HepG2 (cell line): ENCODE measurements around the gene KCNJ8. TPM values are rescaled to one million over a fixed set of nuclear protein-coding genes. Genes with fewer than 3 reads are reported as not detected.

ENCODE experiments used
- ATAC-seq: fragments of 200-7000 bp; cut with Tn5 transposase; 3 replicates; pipeline ENCODE4 v1.9.1; 2020; ENCODE audit warnings: mild to moderate bottlenecking, moderate library complexity
- BruUV-seq: library from RNA; stranded (reverse); fragments of 400-500 nt; replicated peaks from 2 replicates; lab custom pipeline; 2021; lab: Mats Ljungman, UMichigan
- CTCF ChIA-PET: fragments of 300-600 bp; formaldehyde crosslinking; extraction: SDS; loops from one replicate; lab custom pipeline; 2021; ENCODE audit warnings: low total read pairs, inconsistent platforms, low intra/inter-chr PET ratio; lab: Yijun Ruan, JAX
- POLR2A ChIA-PET: fragments of 350-600 bp; sonication (Branson Sonifier 250); formaldehyde crosslinking; loops from one replicate; lab custom pipeline; 2020; ENCODE audit warnings: antibody characterized with exemption, inconsistent platforms; lab: Yijun Ruan, JAX
- DNase-seq: peaks from one replicate; pipeline ENCODE4 v3.0.0-alpha.2; 2015; ENCODE audit warnings: low spot score
- FAIRE-seq: peaks from 3 replicates; lab custom pipeline; 2011; peaks lifted over from hg19 to GRCh38; lab: Jason Lieb, UNC
- H2AFZ ChIP-seq: one replicate; pipeline ENCODE4 v1.6.1; 2011; ENCODE audit warnings: low read length, inconsistent platforms
- H3K27ac ChIP-seq: fragments of 300-600 bp; 3 replicates; pipeline ENCODE4 v1.8.0; 2011; ENCODE audit warnings: mixed run types, mild to moderate bottlenecking, mixed read lengths, low read length, inconsistent platforms; ENCODE audit not compliant: insufficient read depth; ENCODE audit errors: extremely low read length
- H3K27me3 ChIP-seq, 2 experiments: fragments of 200-600 bp in 1 of 2; 2 replicates in 1 of 2; 3 replicates in 1 of 2; pipeline versions ENCODE4 v1.6.0 to v1.8.0; 2011; ENCODE audit warnings: low read length in 2 of 2, mild to moderate bottlenecking in 2 of 2, moderate library complexity in 2 of 2, inconsistent platforms in 1 of 2; ENCODE audit not compliant: insufficient read depth in 2 of 2, control insufficient read depth in 1 of 2
- H3K36me3 ChIP-seq, 2 experiments: fragments of 200-600 bp in 1 of 2; replicated peaks in 1 of 2; 2 replicates in 1 of 2; 3 replicates in 1 of 2; pipeline versions ENCODE4 v1.5.1 to v1.8.0; 2011; ENCODE audit warnings: low read length in 2 of 2, inconsistent platforms in 1 of 2; ENCODE audit not compliant: insufficient read depth in 2 of 2, control insufficient read depth in 1 of 2
- H3K4me1 ChIP-seq: 2 replicates; pipeline ENCODE4 v1.5.1; 2012; ENCODE audit warnings: low read length, inconsistent platforms; ENCODE audit not compliant: insufficient read depth
- H3K4me2 ChIP-seq: 2 replicates; pipeline ENCODE4 v1.6.0; 2011; ENCODE audit warnings: low read depth, low read length, inconsistent platforms
- H3K4me3 ChIP-seq, 3 experiments: fragments of 200-600 bp in 1 of 3; sonication (generic), shearing (Covaris generic) in 1 of 3; replicated peaks in 1 of 3; 2 replicates each; pipeline ENCODE4 v1.5.1; 2011 to 2016; ENCODE audit warnings: low read length in 3 of 3, inconsistent platforms in 2 of 3, low read depth in 2 of 3, mild to moderate bottlenecking in 2 of 3, control low read depth in 1 of 3, mixed read lengths in 1 of 3; ENCODE audit not compliant: insufficient read depth in 1 of 3
- H3K79me2 ChIP-seq: one replicate; pipeline ENCODE4 v1.6.1; 2011; ENCODE audit warnings: low read length, inconsistent platforms; ENCODE audit not compliant: insufficient read depth
- H3K9ac ChIP-seq: 2 replicates; pipeline ENCODE4 v1.6.0; 2011; ENCODE audit warnings: mild to moderate bottlenecking, low read depth, low read length, inconsistent platforms; ENCODE audit not compliant: insufficient read depth
- H3K9me3 ChIP-seq: 2 replicates; pipeline ENCODE4 v1.5.1; 2012; ENCODE audit warnings: mild to moderate bottlenecking, low read length
- H4K20me1 ChIP-seq: 2 replicates; pipeline ENCODE4 v1.6.0; 2011; ENCODE audit warnings: inconsistent platforms, mild to moderate bottlenecking, low read length, moderate library complexity; ENCODE audit not compliant: insufficient read depth
- ARNT2 ChIP-seq: sonication (generic); formaldehyde crosslinking; IDR thresholded peaks from 2 replicates; pipeline ENCODE4 v1.8.0; 2022; ENCODE audit warnings: mild to moderate bottlenecking, low read depth, missing genetic modification reagents, moderate library complexity
- BCL3 ChIP-seq: sonication (generic); formaldehyde crosslinking; IDR thresholded peaks from 2 replicates; pipeline ENCODE4 v1.5.1; 2020; ENCODE audit warnings: mild to moderate bottlenecking, missing genetic modification reagents, moderate library complexity
- CBX2 ChIP-seq, 2 experiments: fragments of 200-600 bp in 1 of 2; sonication (generic); formaldehyde crosslinking in 1 of 2; IDR thresholded peaks; 2 replicates each; pipeline versions ENCODE4 v1.7.0 to v1.8.1; 2018 to 2022; ENCODE audit warnings: low read depth in 2 of 2, low read length in 1 of 2, mild to moderate bottlenecking in 1 of 2, missing genetic modification reagents in 1 of 2
- MTF2 ChIP-seq: sonication (generic); formaldehyde crosslinking; IDR thresholded peaks from 2 replicates; pipeline ENCODE4 v1.5.0; 2020; ENCODE audit warnings: missing genetic modification reagents, borderline replicate concordance
- NKX3-1 ChIP-seq: sonication (generic); formaldehyde crosslinking; IDR thresholded peaks from 2 replicates; pipeline ENCODE4 v1.5.0; 2020; ENCODE audit warnings: missing genetic modification reagents
- NONO ChIP-seq, 2 experiments: fragments of 450-650 bp in 1 of 2; sonication (generic) in 1 of 2; formaldehyde crosslinking in 1 of 2; IDR thresholded peaks in 1 of 2; conservative IDR thresholded peaks in 1 of 2; 2 replicates each; pipeline versions ENCODE4 v1.6.1 to v1.8.0; 2017 to 2022; ENCODE audit warnings: mild to moderate bottlenecking in 1 of 2, missing genetic modification reagents in 1 of 2, moderate library complexity in 1 of 2
- NR0B2 ChIP-seq: sonication (generic); formaldehyde crosslinking; IDR thresholded peaks from 2 replicates; pipeline ENCODE4 v1.4.0; 2020; ENCODE audit warnings: mild to moderate bottlenecking, missing genetic modification reagents
- NR1H2 ChIP-seq: sonication (generic); formaldehyde crosslinking; IDR thresholded peaks from 2 replicates; pipeline ENCODE4 v1.8.1; 2022; ENCODE audit warnings: low read depth, missing genetic modification reagents, borderline replicate concordance
- PATZ1 ChIP-seq: sonication (generic); formaldehyde crosslinking; IDR thresholded peaks from 2 replicates; pipeline ENCODE4 v1.4.0; 2020; ENCODE audit warnings: missing genetic modification reagents
- RNF2 ChIP-seq: fragments of 450-650 bp; conservative IDR thresholded peaks from 2 replicates; pipeline ENCODE4 v1.6.1; 2016; ENCODE audit warnings: low read depth
- YEATS2 ChIP-seq: sonication (generic); formaldehyde crosslinking; IDR thresholded peaks from 2 replicates; pipeline ENCODE4 v1.4.0; 2020; ENCODE audit warnings: missing genetic modification reagents, borderline replicate concordance
- ZNF33A ChIP-seq: sonication (generic); formaldehyde crosslinking; IDR thresholded peaks from 2 replicates; pipeline ENCODE4 v1.5.1; 2020; ENCODE audit warnings: missing genetic modification reagents, mild to moderate bottlenecking, moderate library complexity, borderline replicate concordance
- ZNF343 ChIP-seq: sonication (generic); formaldehyde crosslinking; IDR thresholded peaks from 2 replicates; pipeline ENCODE4 v1.4.0; 2020; ENCODE audit warnings: mild to moderate bottlenecking, missing genetic modification reagents
- ZNF430 ChIP-seq: sonication (generic); formaldehyde crosslinking; IDR thresholded peaks from 2 replicates; pipeline ENCODE4 v1.9.0; 2021; ENCODE audit warnings: mild to moderate bottlenecking, missing genetic modification reagents
- WGBS: methylation state at CpG from one replicate; pipeline ENCODE4 v1.1.6; 2017; ENCODE audit warnings: low lambda C conversion rate; 5-methylcytosine and 5-hydroxymethylcytosine counted together
- in situ Hi-C: cut with HindIII; loops from 2 replicates; pipeline ENCODE4 v1.10.0; 2017; ENCODE audit warnings: low pct_unique_long_range_greater_than_20kb; ENCODE audit not compliant: extremely low pct_ligation_motif_present
- intact Hi-C: fragments of 100-400 bp; cut with micrococcal nuclease; formaldehyde crosslinking; loops from one replicate; pipeline ENCODE4 v1.10.0; 2022; ENCODE audit not compliant: unreplicated experiment
- polyA plus RNA-seq, 8 experiments: library from polyadenylated mRNA; depleted of rRNA in 3 of 8; stranded (reverse) in 7 of 8; unstranded in 1 of 8; fragments of >200 nt; fragmentation: Illumina TruSeq in 4 of 8; extraction: Trizol in 4 of 8; gene quantifications; 2 replicates each; pipeline versions ENCODE4 v1.2.1 to v1.2.3, GENCODE V29; 2011 to 2016; ENCODE audit warnings: low read depth in 4 of 8, missing spikeins in 1 of 8, mixed read lengths in 1 of 8; ENCODE audit not compliant: insufficient read depth in 1 of 8
- total RNA-seq, 5 experiments: library from RNA; depleted of rRNA; stranded (reverse); fragments of >200 nt; fragmentation: Illumina TruSeq; extraction: Trizol; gene quantifications; 2 replicates each; pipeline ENCODE4 v1.2.3, GENCODE V29; 2016; ENCODE audit warnings: low read depth in 1 of 5
- TF ChIP-seq, protein P1 (sequence below): sonication (generic); formaldehyde crosslinking; IDR thresholded peaks from 2 replicates; pipeline ENCODE4 v1.8.0; 2022; ENCODE audit warnings: mild to moderate bottlenecking, missing genetic modification reagents, moderate library complexity

KCNJ8 gene
- total and polyA plus RNA-seq, 2 of the 13 experiments (the other 11 are each of a cell fraction or from before 2014, with no cell fraction given), result not detected

DNA sequence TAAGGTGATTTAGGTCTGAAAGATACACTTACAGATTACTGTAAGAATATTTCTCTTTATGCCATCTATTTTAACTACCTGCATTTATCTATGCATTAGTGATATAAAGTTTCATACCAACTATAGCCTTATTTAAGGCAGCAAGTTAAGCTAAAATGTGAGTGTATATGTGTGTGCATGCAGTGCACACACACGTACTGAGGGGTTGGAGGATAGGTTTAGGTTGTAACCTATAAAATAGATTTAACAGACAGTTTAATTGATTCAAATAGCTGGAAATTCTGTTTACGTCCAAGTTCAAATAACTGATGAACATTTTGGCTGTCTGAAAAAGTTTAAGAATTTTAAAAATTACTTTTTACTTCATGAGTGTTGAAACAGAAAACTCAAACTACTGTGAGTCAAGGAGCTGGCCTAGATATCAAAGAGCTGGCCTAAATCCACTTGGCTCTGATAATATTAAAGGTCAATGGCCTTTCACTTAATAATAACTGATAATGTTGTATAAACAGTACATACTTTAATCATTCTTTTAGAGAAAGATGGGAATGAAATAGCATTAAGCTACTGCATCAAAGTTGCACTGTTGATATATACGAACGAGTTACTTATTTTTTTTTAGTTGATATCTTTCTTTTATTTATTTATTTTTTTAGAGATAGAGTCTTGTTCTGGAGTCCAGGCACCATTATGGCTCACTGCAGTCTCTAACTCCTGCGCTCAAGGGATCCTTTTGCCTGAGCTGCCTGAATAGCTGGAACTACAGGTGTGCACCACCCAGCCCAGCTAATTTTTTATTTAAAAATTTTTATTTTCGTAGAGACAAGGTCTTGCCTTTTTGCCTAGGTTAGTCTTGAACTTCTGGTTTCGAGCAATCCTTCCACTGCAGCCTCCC is 13.8 kb upstream of the KCNJ8 start:
- ATAC-seq (no peak), FAIRE-seq (no peak), DNase-seq (no peak)
- intact Hi-C loops, result no loop called here
- no peak overlapping the region for H2AFZ ChIP-seq
- no peak overlapping the region for H3K4me3 ChIP-seq
- H3K9me3 ChIP-seq, result no peaks in the 10 kb centered on the region
- BruUV-seq, result no TSS peak
- H3K27me3 ChIP-seq, result no peaks in the 10 kb centered on the region; a peak in 1 of 5 replicates
- no peak overlapping the region for H3K4me2 ChIP-seq
- WGBS, result 11% methylated on average over 7 of the region's 7 CpGs
- POLR2A ChIA-PET, result no interaction called here
- no peaks in the 10 kb centered on the region for H3K36me3 ChIP-seq
- H3K27ac ChIP-seq, result no peak overlapping the region
- CTCF ChIA-PET, result no interaction called here
- H3K9ac ChIP-seq, result no peak overlapping the region
- no peaks in the 10 kb centered on the region for H3K4me1 ChIP-seq
- in situ Hi-C loops, result no loop called here
- H3K79me2 ChIP-seq, result no peaks in the 10 kb centered on the region
- H4K20me1 ChIP-seq, result no peaks in the 10 kb centered on the region
- TF ChIP-seq NR0B2, result no peak
- TF ChIP-seq MTF2 (CRISPR knock-in tag), result no peak
- no peak for TF ChIP-seq NKX3-1
- no peak for TF ChIP-seq NONO (IDR thresholded peaks at IDR 0.05)
- TF ChIP-seq NONO (CRISPR knock-in tag; conservative IDR thresholded peaks at IDR 0.05), result no peak
- no peak for TF ChIP-seq YEATS2 (CRISPR knock-in tag)
- TF ChIP-seq BCL3 (CRISPR knock-in tag), result no peak
- TF ChIP-seq NR1H2, result no peak
- TF ChIP-seq ARNT2 (CRISPR knock-in tag), result no peak
- TF ChIP-seq ZNF430, result no peak
- no peak for TF ChIP-seq CBX2 (IDR thresholded peaks at IDR 0.05; ENCODE audit: low read depth, low read length)
- no peak for TF ChIP-seq CBX2 (CRISPR knock-in tag; IDR thresholded peaks at IDR 0.05; ENCODE audit: low read depth)
- no peak for TF ChIP-seq ZNF33A (CRISPR knock-in tag)
- TF ChIP-seq, protein P1, sequence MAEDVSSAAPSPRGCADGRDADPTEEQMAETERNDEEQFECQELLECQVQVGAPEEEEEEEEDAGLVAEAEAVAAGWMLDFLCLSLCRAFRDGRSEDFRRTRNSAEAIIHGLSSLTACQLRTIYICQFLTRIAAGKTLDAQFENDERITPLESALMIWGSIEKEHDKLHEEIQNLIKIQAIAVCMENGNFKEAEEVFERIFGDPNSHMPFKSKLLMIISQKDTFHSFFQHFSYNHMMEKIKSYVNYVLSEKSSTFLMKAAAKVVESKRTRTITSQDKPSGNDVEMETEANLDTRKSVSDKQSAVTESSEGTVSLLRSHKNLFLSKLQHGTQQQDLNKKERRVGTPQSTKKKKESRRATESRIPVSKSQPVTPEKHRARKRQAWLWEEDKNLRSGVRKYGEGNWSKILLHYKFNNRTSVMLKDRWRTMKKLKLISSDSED (CRISPR knock-in tag), result no peak
- no peak for TF ChIP-seq PATZ1
- no peak for TF ChIP-seq ZNF343 (CRISPR knock-in tag)
- no peak for TF ChIP-seq RNF2
